HG02870 (cell line): ENCODE data around the gene LUZP1.
"Not testable (repeated sequence)": the region's sequence is repeated elsewhere in the genome, so short reads cannot be mapped to it uniquely, and the experiment has no call there.

Experiments used
- ATAC-seq: cut with Tn5 transposase; IDR thresholded peaks from one replicate; pipeline ENCODE4 v1.9.1; 2021; ENCODE audit warnings: mild to moderate bottlenecking, moderate library complexity; ENCODE audit not compliant: unreplicated experiment

LUZP1 gene

DNA sequence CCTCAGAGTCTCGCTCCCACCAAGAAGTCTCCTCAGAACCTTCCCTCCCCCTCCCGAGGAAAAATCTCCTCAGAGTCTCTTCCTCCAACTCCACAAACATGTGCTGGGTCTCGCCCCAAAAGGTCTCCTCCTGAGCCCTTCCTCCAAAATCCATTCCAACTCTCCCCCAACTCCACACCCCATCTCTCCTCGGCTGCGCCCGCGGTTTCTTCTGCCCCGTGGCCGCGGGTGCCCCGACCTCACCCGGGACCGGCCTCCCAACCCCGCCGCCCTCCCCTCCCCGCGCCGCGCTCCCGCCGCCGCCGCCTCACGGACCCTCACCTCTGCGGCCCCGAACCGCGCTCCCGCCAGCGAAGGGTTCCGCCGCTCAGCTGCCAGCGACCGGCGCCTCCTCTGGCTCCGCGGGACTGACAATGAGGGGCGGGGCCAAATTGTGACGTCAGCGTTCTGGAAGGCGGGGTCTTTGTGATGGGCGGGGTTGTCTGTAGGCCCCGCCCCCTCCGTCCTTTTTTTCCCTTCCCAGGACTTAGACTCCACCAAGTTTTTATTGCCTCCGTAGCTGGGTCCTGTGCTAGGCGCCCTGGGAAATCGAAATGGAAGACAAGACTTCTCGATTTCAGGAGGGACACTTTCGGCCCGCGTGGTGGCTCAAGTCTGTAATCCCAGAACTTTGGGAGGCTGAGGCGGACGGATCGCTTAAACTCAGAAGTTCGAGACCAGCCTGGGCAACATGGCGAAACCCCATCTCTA, at the start of gene LUZP1:
Gene LUZP1 (minus strand): TSS at position 412 of the 750 bp plus-strand sequence.
- no peak for ATAC-seq

DNA sequence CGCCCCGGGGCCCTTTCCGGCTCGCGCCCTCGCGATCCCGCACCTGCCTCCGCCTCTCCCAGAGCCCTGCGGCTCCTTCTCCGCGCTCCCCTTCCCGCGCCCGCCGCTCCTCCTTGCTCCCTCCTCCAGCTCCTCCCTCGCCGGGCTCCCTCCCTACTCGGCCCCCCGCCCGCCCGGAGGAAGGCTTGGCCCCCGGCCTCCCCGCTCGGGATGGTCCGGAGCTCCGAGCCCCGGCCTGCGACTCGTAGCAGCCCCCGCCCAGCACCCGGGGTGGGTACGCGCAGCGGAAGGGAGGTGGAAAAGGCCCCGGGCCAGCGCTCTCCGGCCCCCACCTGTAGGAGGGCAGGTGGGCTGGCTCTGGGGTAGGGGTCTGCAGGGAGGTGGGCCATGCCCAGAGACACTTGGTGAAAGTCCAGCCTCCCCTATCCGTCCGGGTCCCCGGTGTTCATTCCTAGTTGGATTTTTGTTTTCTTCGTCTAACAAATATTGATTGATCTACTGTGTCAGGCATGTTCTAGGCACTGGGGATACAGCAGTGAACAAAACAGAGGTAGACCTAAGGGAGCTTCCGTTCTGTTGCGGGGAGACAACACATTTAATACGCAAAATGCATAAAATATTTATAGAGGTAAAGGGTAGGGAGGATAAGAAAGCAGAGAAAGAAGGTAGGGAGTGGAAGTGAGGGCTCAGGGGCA, 48.9 kb upstream of the LUZP1 start, which contains the start of gene HTR1D:
Gene HTR1D (minus strand): TSS at position 82 of the 695 bp plus-strand sequence. CDS start 23,283 bp downstream, outside the sequence.
- ATAC-seq: no peak

DNA sequence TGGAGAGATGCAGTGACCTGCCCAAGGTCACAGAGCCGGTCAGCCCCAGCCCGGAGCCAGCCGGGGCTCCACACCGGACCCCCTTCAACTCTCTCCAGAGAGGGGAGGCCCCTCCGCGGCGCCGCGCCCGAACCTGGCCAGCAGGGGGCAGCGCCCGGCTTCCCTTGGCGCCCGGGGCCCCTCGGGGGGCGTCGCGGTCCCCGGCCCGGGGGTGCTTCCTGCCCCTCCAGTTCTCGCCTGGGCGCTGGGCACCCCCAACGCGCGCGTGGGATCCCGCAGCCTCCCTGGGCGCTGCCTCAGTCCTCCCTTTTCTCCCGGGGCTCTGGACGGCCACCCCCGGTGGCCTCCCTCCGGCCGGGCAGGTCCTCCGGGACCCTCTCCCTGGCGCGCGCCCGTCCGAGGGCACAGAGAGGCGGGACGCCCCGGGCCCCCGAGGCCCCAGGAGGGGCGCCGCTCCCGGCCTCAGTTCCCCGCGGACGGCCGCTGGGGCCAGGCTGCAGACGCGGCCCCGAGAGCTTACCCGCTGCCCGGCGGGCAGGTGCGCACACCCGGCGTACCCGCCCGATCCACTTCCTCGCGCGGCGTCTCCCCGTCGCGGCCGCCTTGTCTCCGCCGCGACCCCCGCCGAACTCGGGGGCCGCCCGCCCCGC, 48.2 kb upstream of the LUZP1 start:
- ATAC-seq: no peak

DNA sequence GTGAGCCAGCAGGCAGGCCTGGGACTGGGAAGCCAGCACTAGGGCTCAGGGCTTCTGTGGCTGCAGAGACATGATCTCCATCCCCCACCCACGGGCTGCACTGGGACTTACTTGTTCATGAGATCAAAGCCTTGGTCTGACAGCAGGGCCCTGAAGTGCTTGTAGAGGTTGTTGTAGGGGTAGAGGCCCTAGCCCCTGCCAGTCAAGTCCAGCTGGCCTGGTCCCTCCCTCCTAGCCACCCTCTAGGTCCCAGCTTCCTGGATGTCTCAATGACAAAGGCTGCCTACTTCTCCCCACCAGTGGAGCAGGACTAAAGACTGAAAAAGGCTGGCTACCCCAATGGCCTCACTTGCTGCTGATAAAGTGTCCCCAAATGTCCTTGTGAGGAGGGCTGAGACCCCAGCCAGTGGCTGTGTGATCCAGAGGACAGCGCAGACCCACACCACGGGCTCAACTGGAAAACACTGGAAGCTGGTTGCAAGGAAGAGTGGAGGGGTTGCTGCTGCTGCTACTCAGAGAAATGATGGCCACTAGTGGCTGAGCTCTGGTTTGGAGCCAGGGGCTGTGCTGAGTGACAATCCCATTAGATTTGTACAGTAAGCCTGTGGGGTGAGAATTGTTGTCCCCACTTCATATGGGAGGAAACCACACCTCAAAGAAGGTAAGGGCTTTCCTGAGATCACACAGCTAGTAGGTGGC, 47.2 kb upstream of the LUZP1 start:
- ATAC-seq: no peak

DNA sequence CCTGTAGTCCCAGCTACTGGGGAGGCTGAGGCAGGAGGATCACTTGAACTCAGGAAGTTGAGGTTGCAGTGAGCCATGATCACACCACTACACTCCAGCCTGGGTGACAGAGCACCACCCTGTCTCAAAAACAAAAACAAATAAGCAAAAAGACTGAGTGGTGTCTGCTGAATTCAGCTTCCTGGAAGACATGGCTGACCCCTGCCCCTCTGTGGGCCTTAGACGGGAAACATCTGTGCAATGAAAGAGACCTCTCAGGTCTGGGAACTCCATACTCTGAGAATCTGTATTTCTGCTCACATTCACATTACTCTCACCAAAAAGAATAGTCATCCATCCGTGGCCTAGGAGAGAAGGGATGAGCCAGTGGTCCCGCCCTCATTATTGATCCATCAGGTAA, 46.6 kb upstream of the LUZP1 start:
- ATAC-seq: no peak

DNA sequence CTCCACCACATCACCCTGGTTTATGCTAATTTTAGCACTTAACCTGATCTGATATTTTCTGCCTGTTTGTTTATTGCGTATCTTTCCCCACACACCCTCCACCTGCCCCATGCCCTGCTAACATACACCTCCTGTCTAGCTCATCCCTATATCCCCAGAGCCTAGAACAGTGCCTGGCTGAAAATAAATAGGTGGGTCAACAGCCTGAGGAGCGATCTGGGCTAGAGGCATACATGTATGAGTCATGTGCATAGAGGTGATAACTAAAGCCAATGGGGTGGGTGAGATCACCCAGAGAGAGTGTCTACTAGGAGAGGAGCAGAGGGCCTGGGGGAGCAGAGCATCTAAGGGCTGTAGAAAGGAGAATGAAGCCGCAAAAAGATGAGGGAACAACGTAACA, 46.0 kb upstream of the LUZP1 start:
- no peak for ATAC-seq

DNA sequence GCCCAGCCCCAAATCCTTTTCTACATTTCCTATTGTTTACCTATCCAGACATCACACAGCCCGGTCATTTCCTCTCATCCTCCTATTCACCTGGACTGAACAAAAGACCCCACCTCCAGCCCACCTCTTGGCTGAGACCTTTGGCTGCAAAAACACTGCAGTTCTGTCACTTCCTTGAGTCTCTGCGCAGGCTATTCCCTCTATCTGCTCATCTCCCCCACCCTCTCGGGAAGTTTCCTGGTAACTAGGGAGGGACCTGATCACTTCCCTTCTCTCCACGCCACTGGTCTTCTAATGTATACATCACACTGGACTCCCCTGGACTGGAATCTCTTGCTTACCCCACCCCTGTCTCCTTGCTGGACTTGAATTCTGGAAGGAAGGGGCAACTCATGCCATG, 43.3 kb upstream of the LUZP1 start:
- no peak for ATAC-seq

DNA sequence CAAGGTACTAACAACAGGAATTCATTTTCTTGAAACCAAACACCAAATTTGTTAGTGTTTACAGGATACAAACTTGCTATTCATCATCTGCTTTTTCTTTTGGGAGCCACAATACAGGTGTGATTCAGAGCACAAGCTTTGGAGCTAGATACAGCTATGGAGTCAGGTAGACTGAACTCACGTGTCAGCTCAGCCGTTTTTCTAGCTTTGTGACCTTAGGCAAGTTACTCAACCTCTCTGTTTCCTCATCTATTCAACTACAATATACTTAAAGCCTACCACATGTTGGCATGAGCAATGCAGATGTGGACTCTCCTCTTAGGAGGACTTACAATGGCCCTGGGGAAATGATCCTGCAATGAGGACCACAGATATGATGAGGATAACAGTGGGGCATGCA, 42.3 kb upstream of the LUZP1 start:
- ATAC-seq: no peak

DNA sequence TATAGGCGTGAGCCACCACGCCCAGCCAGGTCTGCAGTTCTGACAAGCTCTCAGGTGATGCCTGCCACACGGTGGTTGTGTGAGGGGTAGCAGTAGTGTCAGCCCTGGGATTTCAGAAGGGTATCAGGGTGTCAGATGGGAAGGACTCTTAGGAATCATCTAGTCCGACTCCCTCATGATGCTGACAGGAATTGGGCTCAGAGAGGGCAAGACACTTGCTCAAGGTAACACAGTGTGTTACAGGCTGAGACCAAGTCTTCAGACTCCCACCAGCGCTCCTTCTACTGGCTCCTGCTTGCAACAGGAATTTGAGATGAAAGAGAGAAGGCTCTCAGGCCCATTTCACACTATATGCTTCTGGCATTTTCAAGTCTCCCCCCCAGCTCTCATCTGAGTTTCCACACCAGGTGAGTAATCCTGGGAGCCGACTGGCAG, 41.7 kb upstream of the LUZP1 start:
- ATAC-seq: no peak

DNA sequence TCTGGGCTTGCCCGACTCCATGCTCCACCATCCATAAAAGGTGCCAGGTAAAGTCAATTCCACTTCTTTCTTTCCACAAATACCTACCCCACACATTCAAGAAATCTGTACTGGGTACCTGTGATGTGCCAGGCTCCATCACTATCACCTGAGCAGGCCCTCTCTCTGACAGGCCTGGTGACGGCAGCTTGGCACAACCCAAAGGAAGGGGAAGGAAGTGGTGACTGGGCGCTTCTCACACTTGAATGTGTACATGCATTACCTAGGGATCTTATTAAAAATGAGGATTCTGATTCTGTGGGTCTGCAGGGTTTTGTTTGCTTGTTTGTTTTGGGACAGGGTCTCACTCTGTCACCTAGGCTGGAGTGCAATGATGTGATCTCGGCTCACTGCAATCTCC, 41.1 kb upstream of the LUZP1 start:
- ATAC-seq: no peak

DNA sequence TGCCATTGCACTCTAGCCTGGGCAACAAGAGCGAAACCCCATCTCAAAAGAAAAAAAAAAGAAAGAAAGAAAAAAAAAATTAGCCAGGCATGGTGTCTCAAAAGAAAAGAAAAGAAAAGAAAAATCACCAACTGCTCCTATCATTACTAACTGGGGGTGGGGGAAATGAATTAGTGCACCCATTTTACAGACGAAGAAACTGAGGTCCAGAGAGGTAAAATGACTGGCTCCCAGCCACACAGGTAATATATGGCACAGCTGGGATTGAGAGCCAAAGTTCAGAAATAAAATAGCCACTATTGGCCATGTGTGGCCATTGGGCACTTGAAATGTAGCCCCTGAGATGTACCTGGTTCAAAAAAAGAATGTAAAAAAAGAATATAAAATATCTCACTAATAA, 39.9 kb upstream of the LUZP1 start:
- no peak for ATAC-seq

DNA sequence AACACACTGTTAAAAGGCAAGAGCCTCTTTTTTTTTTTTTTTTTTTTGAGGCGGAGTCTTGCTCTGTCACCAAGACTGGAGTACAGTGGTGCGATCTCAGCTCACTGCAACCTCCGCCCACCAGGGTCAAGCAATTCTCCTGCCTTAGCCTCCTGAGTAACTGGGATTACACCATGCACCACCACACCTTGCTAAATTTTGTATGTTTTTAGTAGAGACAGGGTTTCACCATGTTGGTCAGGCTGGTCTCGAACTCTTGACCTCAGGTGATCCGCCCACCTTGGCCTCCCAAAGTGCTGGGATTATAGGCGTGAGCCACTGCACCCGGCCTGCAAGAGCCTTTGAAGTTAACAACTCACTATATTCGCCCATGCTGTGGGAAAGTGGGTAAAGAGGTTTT, 39.1 kb upstream of the LUZP1 start:
- not testable (repeated sequence) for ATAC-seq

DNA sequence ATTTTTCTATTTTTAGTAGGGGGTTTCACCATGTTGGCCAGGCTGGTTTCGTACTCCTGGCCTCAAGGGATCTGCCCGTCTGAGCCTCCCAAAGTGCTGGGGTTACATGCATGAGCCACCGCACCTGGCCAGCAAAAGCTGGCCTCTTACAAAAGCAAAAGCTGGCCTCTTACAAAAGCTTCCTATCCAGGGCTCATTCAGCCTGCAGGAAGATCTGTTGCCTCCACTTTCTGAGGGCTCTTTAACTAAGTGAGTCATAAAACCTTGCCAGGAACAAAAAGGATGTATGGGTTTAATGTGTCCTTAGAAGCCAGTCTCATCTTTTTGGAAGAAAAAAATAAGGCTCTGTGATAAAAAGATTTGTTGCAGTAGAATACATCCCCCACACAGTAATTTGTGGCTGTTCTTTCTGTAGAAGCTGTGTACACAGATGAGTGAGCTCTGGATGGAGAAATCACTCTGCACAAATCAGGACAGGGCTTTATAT, 33.6 kb upstream of the LUZP1 start:
- ATAC-seq: no peak

DNA sequence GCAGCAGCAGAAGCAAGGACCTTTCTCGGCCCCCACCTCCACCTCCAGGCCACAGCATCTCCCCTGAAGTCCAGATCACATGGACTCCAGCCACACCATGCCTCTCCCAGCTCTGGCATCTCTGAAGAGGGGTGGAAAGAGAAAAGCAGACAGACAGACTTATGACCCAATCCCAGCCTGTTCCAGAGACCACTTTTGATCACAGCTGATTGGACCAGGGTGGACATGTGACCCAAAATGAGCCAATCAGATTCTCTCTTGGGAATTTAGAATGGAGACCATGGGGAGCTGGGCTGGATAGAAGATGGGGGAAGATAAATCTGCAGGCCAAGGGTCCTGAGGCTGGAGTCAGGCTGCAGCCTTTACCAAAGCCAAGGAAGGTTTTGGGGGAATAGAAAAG, 32.2 kb upstream of the LUZP1 start:
- ATAC-seq: no peak

DNA sequence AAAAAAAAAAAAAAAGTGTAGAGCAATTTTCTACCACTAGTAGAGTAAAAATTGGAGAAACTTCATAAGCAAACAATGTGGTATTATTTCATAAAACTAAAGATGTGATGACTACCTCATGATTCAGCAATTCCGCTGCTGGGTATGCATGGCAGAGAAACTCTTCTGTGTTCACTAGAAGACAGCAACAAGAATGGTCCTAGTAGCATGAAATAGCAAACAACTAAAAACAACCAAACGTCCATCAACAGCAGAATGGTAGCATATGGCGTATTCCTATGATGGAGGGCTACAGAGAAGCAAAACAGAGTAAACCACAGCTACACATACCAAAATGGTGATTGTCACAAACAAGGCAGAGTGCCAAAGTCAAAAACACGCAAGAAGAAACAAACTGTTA, 29.7 kb upstream of the LUZP1 start:
- ATAC-seq: no peak

DNA sequence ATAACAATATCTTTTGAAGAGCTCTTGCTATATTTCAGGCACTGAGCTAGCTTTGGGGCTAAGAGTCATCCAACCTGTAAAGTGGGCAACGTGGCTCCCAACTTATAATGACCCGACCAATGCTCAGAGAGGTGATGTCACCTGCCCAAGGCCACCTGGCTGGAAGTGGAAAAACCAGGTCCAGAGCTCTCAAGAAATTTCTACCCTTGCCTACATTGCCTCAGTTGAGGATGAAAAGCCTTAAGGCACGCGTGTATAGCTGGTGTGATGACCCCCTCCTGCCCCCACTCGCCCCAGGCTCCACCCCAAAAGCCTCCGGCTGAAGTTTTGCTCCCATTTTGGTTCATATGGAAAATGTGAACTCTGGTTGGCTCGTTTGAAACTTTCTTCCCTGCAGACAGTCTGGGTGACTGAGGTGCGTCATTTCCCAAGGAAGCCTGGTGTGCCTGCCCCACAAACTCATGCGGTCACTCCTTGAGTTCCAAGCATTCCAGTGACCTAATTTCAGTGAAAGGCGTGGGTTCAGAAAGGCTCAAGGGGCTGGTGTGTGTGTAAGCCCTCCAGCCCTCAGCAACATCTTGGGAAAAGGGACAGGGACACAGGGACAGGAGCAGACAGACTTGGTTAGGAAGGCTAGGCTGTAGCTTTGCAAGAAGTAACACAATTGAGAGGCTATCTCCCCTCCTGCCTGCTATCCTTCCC, 28.1 kb upstream of the LUZP1 start:
- no peak for ATAC-seq

DNA sequence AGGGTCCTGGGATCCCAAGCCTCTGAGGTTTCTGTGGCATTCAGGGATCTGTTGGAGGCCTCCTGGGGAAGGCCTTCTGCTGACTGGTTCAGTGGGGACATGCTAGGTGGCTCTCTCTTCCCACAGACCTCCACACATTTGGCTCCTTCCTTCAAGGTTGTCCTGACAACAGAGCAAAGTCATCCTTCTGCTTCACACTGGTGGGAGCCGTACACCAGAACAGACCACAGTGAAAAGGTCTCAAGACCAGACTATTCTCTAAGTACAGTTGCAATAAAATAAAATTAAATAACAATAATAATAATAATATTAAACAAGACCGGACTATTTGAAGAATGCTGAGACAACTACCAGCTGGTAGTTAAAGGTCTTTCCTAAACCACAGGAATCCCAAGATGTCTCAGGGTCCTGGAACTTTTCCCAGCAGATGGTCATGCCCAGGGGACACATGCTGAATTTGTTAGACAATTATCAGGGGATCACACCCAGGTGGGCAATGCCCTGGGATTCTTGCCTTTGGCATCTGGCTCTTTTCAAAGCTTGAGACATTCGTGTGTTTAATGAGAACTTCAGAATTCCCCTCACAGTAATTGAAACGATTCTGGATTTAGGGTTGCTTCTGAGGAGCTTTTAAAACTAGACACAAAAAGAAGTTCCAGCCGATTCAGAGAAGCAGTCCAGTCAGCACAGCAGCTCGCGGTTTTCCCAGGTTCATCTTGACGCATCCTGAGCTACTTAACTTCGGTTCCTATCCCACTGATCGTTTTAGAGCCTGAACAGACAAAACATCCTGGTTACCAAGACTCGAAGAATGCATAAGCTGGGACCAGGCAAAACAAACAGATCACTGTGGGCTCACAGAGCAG, 25.7 kb upstream of the LUZP1 start:
- ATAC-seq: no peak

DNA sequence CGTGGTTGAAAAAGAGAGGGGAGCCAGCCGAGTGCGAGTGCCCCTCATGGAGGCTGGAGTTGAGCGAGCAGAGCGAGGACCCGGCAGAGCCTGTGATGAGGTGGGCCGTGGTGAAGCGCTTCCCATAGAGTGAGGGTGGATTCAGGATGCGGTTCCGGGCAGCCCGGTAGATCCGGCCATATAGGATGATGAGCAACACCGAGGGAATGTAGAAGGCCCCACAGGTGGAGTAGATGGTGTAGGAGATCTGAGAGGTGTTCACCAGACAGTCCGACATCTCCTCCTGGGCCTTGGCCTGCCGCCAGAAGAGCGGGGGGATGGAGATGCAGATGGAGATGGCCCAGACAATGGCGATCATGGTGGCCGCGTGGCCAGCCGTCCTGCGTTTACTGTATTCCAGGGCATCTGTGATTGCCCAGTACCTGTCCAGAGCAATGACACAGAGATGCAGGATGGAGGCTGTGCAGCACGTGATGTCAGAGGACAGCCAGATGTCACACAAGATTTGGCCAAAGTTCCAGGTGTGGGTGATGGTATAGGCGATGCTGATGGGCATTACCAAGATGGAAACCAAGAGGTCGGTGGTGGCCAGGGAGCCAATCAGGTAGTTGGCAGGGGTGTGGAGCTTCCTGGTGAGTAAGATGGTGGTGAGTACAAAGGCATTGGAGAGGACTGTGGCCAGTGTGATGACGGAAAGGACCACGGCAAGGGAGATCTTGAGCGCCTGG, 24.9 kb upstream of the LUZP1 start:
- no peak for ATAC-seq

DNA sequence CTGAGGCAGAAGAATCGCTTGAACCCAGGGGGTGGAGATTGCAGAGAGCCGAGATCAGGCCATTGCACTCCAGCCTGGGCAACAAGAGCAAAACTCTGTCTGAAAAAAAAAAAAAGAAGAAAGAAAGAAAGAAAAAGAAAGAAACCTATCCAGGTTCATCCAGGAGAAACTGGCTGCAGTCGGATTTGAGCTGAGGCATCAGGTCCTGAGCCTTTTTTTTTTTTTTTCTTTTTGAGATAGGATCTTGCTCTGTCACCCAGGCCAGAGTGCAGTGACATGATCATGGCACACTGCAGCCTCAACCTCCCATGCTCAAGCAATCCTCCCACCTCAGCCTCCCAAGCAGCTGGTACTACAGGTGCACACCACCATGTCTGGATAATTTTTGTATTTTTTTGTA, 22.5 kb upstream of the LUZP1 start:
- ATAC-seq: no peak
